WTC11 (cell line): ENCODE measurements around the gene HDLBP. TPM values are rescaled to one million over a fixed set of nuclear protein-coding genes. Genes with fewer than 3 reads are reported as not detected.

ENCODE experiments used
- ATAC-seq: fragments of 200-7000 bp; cut with Tn5 transposase; 2 replicates; pipeline ENCODE4 v1.10.0; 2021; ENCODE audit warnings: mild to moderate bottlenecking, moderate library complexity
- CTCF ChIA-PET: fragments of 300-600 bp; sonication (Branson Sonifier 250); formaldehyde crosslinking; loops from one replicate; lab custom pipeline; 2021; ENCODE audit warnings: antibody characterized with exemption; lab: Charles Lee
- POLR2A ChIA-PET: fragments of 350-600 bp; sonication (Branson Sonifier 250); formaldehyde crosslinking; loops from one replicate; lab custom pipeline; 2021; ENCODE audit warnings: antibody characterized with exemption; lab: Charles Lee
- DNase-seq: peaks from one replicate; pipeline ENCODE4 v3.0.0; 2021; ENCODE audit warnings: low spot score
- H3K27ac Mint-ChIP-seq: 2 replicates; pipeline ENCODE4 v1.8.0; 2021; ENCODE audit warnings: mixed read lengths
- H3K27me3 Mint-ChIP-seq: 2 replicates; pipeline ENCODE4 v1.8.0; 2021; ENCODE audit warnings: low read depth, mild to moderate bottlenecking, moderate library complexity, mixed read lengths
- H3K36me3 Mint-ChIP-seq: 2 replicates; pipeline ENCODE4 v1.8.0; 2021; ENCODE audit warnings: mixed read lengths
- H3K4me1 Mint-ChIP-seq: 2 replicates; pipeline ENCODE4 v1.8.0; 2022; ENCODE audit warnings: mixed read lengths
- H3K4me3 Mint-ChIP-seq: 2 replicates; pipeline ENCODE4 v1.8.0; 2021; ENCODE audit warnings: mild to moderate bottlenecking, moderate library complexity, mixed read lengths
- H3K9me3 Mint-ChIP-seq: 2 replicates; pipeline ENCODE4 v1.8.0; 2021; ENCODE audit warnings: mixed read lengths
- CBFB ChIP-seq: sonication (generic); formaldehyde crosslinking; IDR thresholded peaks from 2 replicates; pipeline ENCODE4 v1.8.1; 2022; ENCODE audit warnings: mild to moderate bottlenecking, low read depth, missing genetic modification reagents
- ETV6 ChIP-seq: sonication (generic); formaldehyde crosslinking; IDR thresholded peaks from 2 replicates; pipeline ENCODE4 v1.8.1; 2022; ENCODE audit warnings: mild to moderate bottlenecking, missing genetic modification reagents
- FOXK1 ChIP-seq: sonication (generic); formaldehyde crosslinking; IDR thresholded peaks from 2 replicates; pipeline ENCODE4 v1.8.0; 2022; ENCODE audit warnings: mild to moderate bottlenecking, moderate library complexity, missing genetic modification reagents
- GRHL2 ChIP-seq: fragments of 250-450 bp; sonication (Bioruptor Pico); IDR thresholded peaks from 2 replicates; pipeline ENCODE4 v1.8.0; 2022; ENCODE audit warnings: mild to moderate bottlenecking, moderate library complexity; ENCODE audit not compliant: insufficient replicate concordance, severe bottlenecking
- IRF2 ChIP-seq: sonication (generic); formaldehyde crosslinking; IDR thresholded peaks from 2 replicates; pipeline ENCODE4 v1.8.0; 2022; ENCODE audit warnings: low read depth, missing genetic modification reagents, borderline replicate concordance
- KAT7 ChIP-seq: sonication (generic); formaldehyde crosslinking; IDR thresholded peaks from 2 replicates; pipeline ENCODE4 v1.8.1; 2023; ENCODE audit warnings: missing genetic modification reagents, mild to moderate bottlenecking, borderline replicate concordance
- MYBL2 ChIP-seq: sonication (generic); formaldehyde crosslinking; IDR thresholded peaks from 2 replicates; pipeline ENCODE4 v1.8.1; 2023; ENCODE audit warnings: mild to moderate bottlenecking, moderate library complexity, missing genetic modification reagents
- NFE2L1 ChIP-seq: sonication (generic); formaldehyde crosslinking; IDR thresholded peaks from 2 replicates; pipeline ENCODE4 v1.8.1; 2023; ENCODE audit warnings: missing genetic modification reagents
- NFYB ChIP-seq: sonication (generic); formaldehyde crosslinking; conservative IDR thresholded peaks from 2 replicates; pipeline ENCODE4 v1.8.0; 2022; ENCODE audit warnings: low read depth, missing genetic modification reagents
- RELA ChIP-seq: sonication (generic); formaldehyde crosslinking; IDR thresholded peaks from 2 replicates; pipeline ENCODE4 v1.8.1; 2022; ENCODE audit warnings: missing genetic modification reagents, mild to moderate bottlenecking, borderline replicate concordance
- ZNF416 ChIP-seq: fragments of 250-450 bp; sonication (Bioruptor Pico); IDR thresholded peaks from 2 replicates; pipeline ENCODE4 v1.9.0; 2021; ENCODE audit warnings: mild to moderate bottlenecking, inconsistent platforms
- total RNA-seq: library from RNA; stranded (reverse); gene quantifications from 3 replicates; pipeline ENCODE4 v1.2.3, GENCODE V29; 2021
- TF ChIP-seq, protein P1 (sequence below): sonication (generic); formaldehyde crosslinking; IDR thresholded peaks from 2 replicates; pipeline ENCODE4 v1.8.0; 2022; ENCODE audit warnings: mild to moderate bottlenecking, missing genetic modification reagents
- TF ChIP-seq, protein P2 (sequence below): sonication (generic); formaldehyde crosslinking; IDR thresholded peaks from 2 replicates; pipeline ENCODE4 v1.8.1; 2023; ENCODE audit warnings: mild to moderate bottlenecking, missing genetic modification reagents
- TF ChIP-seq, protein P3 (sequence below): sonication (generic); formaldehyde crosslinking; IDR thresholded peaks from 2 replicates; pipeline ENCODE4 v1.8.0; 2022; ENCODE audit warnings: mild to moderate bottlenecking, missing genetic modification reagents
- TF ChIP-seq, protein P4 (sequence below): sonication (generic); formaldehyde crosslinking; IDR thresholded peaks from 2 replicates; pipeline ENCODE4 v1.8.0; 2023; ENCODE audit warnings: missing genetic modification reagents, mild to moderate bottlenecking, borderline replicate concordance
- TF ChIP-seq, protein P5 (sequence below): sonication (generic); formaldehyde crosslinking; IDR thresholded peaks from 2 replicates; pipeline ENCODE4 v1.8.1; 2022; ENCODE audit warnings: mild to moderate bottlenecking, moderate library complexity, missing genetic modification reagents
- TF ChIP-seq, protein P6 (sequence below): sonication (generic); formaldehyde crosslinking; IDR thresholded peaks from 2 replicates; pipeline ENCODE4 v1.8.0; 2023; ENCODE audit warnings: mild to moderate bottlenecking, missing genetic modification reagents
- TF ChIP-seq, protein P7 (sequence below): sonication (generic); formaldehyde crosslinking; IDR thresholded peaks from 2 replicates; pipeline ENCODE4 v1.8.1; 2022; ENCODE audit warnings: mild to moderate bottlenecking, missing genetic modification reagents, moderate library complexity, borderline replicate concordance

Gene HDLBP
- total RNA-seq, 1 experiment from 2014 or later = 368 TPM

DNA sequence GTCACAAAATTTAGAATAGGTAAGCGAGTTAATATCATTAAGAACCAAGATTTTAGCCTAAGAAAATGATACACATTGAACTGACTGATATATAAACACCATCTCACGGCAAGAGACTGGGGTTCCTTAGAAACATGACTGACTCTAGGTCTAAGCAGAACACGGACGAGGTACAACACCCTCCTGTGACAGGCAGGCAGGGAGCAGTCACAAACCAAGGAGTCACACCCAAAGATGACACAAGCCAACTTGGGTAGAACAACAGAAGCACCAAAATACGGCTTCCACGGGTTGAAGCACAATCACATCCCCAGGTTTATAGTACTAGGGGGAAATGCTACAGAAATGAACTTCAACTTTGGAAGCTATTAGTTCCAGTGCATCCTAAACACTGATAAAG is 24.3 kb downstream of the HDLBP start:
- peaks cover 3% of the 10 kb centered on the region for H3K36me3 Mint-ChIP-seq
- POLR2A ChIA-PET = no interaction called here
- TF ChIP-seq KAT7 (CRISPR knock-in tag) = no peak
- TF ChIP-seq, protein P1, sequence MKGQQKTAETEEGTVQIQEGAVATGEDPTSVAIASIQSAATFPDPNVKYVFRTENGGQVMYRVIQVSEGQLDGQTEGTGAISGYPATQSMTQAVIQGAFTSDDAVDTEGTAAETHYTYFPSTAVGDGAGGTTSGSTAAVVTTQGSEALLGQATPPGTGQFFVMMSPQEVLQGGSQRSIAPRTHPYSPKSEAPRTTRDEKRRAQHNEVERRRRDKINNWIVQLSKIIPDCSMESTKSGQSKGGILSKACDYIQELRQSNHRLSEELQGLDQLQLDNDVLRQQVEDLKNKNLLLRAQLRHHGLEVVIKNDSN (CRISPR knock-in tag) = no peak
- TF ChIP-seq, protein P2, sequence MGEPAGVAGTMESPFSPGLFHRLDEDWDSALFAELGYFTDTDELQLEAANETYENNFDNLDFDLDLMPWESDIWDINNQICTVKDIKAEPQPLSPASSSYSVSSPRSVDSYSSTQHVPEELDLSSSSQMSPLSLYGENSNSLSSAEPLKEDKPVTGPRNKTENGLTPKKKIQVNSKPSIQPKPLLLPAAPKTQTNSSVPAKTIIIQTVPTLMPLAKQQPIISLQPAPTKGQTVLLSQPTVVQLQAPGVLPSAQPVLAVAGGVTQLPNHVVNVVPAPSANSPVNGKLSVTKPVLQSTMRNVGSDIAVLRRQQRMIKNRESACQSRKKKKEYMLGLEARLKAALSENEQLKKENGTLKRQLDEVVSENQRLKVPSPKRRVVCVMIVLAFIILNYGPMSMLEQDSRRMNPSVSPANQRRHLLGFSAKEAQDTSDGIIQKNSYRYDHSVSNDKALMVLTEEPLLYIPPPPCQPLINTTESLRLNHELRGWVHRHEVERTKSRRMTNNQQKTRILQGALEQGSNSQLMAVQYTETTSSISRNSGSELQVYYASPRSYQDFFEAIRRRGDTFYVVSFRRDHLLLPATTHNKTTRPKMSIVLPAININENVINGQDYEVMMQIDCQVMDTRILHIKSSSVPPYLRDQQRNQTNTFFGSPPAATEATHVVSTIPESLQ (CRISPR knock-in tag) = no peak
- no peak for TF ChIP-seq NFYB (CRISPR knock-in tag)
- TF ChIP-seq, protein P3, sequence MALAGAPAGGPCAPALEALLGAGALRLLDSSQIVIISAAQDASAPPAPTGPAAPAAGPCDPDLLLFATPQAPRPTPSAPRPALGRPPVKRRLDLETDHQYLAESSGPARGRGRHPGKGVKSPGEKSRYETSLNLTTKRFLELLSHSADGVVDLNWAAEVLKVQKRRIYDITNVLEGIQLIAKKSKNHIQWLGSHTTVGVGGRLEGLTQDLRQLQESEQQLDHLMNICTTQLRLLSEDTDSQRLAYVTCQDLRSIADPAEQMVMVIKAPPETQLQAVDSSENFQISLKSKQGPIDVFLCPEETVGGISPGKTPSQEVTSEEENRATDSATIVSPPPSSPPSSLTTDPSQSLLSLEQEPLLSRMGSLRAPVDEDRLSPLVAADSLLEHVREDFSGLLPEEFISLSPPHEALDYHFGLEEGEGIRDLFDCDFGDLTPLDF (CRISPR knock-in tag) = no peak
- TF ChIP-seq RELA (CRISPR knock-in tag) = no peak
- no peak for TF ChIP-seq ZNF416 (CRISPR knock-in tag)
- TF ChIP-seq MYBL2 (CRISPR knock-in tag) = no peak
- TF ChIP-seq, protein P4, sequence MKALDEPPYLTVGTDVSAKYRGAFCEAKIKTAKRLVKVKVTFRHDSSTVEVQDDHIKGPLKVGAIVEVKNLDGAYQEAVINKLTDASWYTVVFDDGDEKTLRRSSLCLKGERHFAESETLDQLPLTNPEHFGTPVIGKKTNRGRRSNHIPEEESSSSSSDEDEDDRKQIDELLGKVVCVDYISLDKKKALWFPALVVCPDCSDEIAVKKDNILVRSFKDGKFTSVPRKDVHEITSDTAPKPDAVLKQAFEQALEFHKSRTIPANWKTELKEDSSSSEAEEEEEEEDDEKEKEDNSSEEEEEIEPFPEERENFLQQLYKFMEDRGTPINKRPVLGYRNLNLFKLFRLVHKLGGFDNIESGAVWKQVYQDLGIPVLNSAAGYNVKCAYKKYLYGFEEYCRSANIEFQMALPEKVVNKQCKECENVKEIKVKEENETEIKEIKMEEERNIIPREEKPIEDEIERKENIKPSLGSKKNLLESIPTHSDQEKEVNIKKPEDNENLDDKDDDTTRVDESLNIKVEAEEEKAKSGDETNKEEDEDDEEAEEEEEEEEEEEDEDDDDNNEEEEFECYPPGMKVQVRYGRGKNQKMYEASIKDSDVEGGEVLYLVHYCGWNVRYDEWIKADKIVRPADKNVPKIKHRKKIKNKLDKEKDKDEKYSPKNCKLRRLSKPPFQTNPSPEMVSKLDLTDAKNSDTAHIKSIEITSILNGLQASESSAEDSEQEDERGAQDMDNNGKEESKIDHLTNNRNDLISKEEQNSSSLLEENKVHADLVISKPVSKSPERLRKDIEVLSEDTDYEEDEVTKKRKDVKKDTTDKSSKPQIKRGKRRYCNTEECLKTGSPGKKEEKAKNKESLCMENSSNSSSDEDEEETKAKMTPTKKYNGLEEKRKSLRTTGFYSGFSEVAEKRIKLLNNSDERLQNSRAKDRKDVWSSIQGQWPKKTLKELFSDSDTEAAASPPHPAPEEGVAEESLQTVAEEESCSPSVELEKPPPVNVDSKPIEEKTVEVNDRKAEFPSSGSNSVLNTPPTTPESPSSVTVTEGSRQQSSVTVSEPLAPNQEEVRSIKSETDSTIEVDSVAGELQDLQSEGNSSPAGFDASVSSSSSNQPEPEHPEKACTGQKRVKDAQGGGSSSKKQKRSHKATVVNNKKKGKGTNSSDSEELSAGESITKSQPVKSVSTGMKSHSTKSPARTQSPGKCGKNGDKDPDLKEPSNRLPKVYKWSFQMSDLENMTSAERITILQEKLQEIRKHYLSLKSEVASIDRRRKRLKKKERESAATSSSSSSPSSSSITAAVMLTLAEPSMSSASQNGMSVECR (CRISPR knock-in tag) = no peak
- no peak for TF ChIP-seq ETV6 (CRISPR knock-in tag)
- TF ChIP-seq CBFB (CRISPR knock-in tag) = no peak
- TF ChIP-seq, protein P5, sequence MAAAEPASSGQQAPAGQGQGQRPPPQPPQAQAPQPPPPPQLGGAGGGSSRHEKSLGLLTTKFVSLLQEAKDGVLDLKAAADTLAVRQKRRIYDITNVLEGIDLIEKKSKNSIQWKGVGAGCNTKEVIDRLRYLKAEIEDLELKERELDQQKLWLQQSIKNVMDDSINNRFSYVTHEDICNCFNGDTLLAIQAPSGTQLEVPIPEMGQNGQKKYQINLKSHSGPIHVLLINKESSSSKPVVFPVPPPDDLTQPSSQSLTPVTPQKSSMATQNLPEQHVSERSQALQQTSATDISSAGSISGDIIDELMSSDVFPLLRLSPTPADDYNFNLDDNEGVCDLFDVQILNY (CRISPR knock-in tag) = no peak
- CTCF ChIA-PET = no interaction called here
- no peak overlapping the region for H3K4me3 Mint-ChIP-seq
- H3K27me3 Mint-ChIP-seq = no peaks in the 10 kb centered on the region
- H3K27ac Mint-ChIP-seq = peak overlapping the region; percentile 37
- H3K4me1 Mint-ChIP-seq = peaks cover 11% of the 10 kb centered on the region
- DNase-seq (no peak), ATAC-seq (no peak)
- H3K9me3 Mint-ChIP-seq = no peaks in the 10 kb centered on the region

DNA sequence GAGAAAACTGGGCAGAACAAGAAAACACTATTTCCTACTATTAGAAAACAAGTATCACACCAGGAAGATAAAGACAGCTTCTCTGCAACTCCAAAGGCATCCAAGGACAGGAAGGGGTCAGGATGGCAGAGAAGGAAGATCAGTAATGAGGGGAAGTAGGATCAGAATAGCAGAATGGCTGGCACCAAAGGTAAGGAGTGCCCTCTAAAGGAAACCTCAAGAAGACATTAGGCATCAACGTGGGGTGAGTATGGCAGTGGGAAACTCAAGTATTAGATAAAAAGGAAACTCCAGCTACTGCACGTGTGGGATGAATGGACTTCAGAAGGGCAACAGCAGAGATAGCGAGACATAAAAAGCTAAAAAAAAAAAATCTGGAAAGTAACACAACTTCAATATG is 25.9 kb downstream of the HDLBP start:
- no peak; the same call in 1 of the 2 replicates for ATAC-seq
- ChIA-PET POLR2A (no interaction called here), CTCF (interaction anchor here (0.7 kb wide), 1 partner anchor 32 kb away, joined by 3 read pairs; no protein-coding TSS in a partner anchor)
- H3K4me3 Mint-ChIP-seq = no peak overlapping the region
- H3K36me3 Mint-ChIP-seq = peaks cover 10% of the 10 kb centered on the region
- no peak for DNase-seq
- H3K27me3 Mint-ChIP-seq = no peaks in the 10 kb centered on the region
- peaks cover 12% of the 10 kb centered on the region for H3K4me1 Mint-ChIP-seq
- H3K9me3 Mint-ChIP-seq = no peaks in the 10 kb centered on the region
- peak overlapping the region; percentile 36; the same call in 1 of the 2 replicates for H3K27ac Mint-ChIP-seq
- no peak for TF ChIP-seq GRHL2 (CRISPR knock-in tag)
- TF ChIP-seq, protein P6, sequence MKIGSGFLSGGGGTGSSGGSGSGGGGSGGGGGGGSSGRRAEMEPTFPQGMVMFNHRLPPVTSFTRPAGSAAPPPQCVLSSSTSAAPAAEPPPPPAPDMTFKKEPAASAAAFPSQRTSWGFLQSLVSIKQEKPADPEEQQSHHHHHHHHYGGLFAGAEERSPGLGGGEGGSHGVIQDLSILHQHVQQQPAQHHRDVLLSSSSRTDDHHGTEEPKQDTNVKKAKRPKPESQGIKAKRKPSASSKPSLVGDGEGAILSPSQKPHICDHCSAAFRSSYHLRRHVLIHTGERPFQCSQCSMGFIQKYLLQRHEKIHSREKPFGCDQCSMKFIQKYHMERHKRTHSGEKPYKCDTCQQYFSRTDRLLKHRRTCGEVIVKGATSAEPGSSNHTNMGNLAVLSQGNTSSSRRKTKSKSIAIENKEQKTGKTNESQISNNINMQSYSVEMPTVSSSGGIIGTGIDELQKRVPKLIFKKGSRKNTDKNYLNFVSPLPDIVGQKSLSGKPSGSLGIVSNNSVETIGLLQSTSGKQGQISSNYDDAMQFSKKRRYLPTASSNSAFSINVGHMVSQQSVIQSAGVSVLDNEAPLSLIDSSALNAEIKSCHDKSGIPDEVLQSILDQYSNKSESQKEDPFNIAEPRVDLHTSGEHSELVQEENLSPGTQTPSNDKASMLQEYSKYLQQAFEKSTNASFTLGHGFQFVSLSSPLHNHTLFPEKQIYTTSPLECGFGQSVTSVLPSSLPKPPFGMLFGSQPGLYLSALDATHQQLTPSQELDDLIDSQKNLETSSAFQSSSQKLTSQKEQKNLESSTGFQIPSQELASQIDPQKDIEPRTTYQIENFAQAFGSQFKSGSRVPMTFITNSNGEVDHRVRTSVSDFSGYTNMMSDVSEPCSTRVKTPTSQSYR (CRISPR knock-in tag) = no peak
- TF ChIP-seq, protein P1 (CRISPR knock-in tag) = no peak
- TF ChIP-seq IRF2 (CRISPR knock-in tag) = no peak
- TF ChIP-seq, protein P7, sequence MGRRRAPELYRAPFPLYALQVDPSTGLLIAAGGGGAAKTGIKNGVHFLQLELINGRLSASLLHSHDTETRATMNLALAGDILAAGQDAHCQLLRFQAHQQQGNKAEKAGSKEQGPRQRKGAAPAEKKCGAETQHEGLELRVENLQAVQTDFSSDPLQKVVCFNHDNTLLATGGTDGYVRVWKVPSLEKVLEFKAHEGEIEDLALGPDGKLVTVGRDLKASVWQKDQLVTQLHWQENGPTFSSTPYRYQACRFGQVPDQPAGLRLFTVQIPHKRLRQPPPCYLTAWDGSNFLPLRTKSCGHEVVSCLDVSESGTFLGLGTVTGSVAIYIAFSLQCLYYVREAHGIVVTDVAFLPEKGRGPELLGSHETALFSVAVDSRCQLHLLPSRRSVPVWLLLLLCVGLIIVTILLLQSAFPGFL (CRISPR knock-in tag) = no peak
- no peak for TF ChIP-seq NFE2L1 (CRISPR knock-in tag)
- TF ChIP-seq FOXK1 (CRISPR knock-in tag) = no peak
- TF ChIP-seq, protein P2 (CRISPR knock-in tag) = no peak
